ENCODE data around the gene S1PR4.

GRCh38 chr19:3142781-3143337 is 35.7 kb upstream of the S1PR4 start:
- TF ChIP-seq CTCF (IDR thresholded peaks at IDR 0.05; ENCODE audit: low read length) (no peak), EZH2 (optimal IDR thresholded peaks at IDR 0.05; ENCODE audit: low read depth, low read length) (no peak), EZH2phosphoT487 (IDR thresholded peaks at IDR 0.05; ENCODE audit: low read length) (no peak)
